Iris pigment epithelial cell (primary cell): ENCODE measurements around the gene RHD.
"Not testable (repeated sequence)": the region's sequence is repeated elsewhere in the genome, so short reads cannot be mapped to it uniquely, and the experiment has no call there.

ENCODE experiments used
- DNase-seq: peaks from one replicate; pipeline ENCODE4 v3.0.0-alpha.2; 2011; ENCODE audit warnings: low read depth

RHD gene

GRCh38 chr1:25272238-25272637 lies at the start of gene RHD:
Gene RHD, plus strand, starts transcription at chr1:25272509. Its CDS starts 39 bp downstream, at chr1:25272548.
- not testable (repeated sequence) for DNase-seq

- DNase-seq: no peak
Observed at GRCh38 chr1:25222606-25223005, 49.7 kb upstream of the RHD start.

- peak; percentile 76 for DNase-seq
Observed at GRCh38 chr1:25223471-25223870, 48.8 kb upstream of the RHD start.

GRCh38 chr1:25232027-25232865 lies 40.1 kb upstream of the RHD start, which contains the start of gene SYF2:
Gene SYF2, minus strand, starts transcription at chr1:25232502. Its CDS starts 35 bp downstream, at chr1:25232467.
- peak; percentile 92 for DNase-seq

- peak; percentile 92 for DNase-seq
Observed at GRCh38 chr1:25232866-25233784, 39.2 kb upstream of the RHD start.

- not testable (repeated sequence) for DNase-seq
Observed at GRCh38 chr1:25235411-25235810, 36.9 kb upstream of the RHD start.

GRCh38 chr1:25236261-25236660 lies 36.0 kb upstream of the RHD start:
- not testable (repeated sequence) for DNase-seq

- DNase-seq: no peak
Observed at GRCh38 chr1:25238046-25238445, 34.3 kb upstream of the RHD start.

- peak; percentile 93 for DNase-seq
Observed at GRCh38 chr1:25239681-25240541, 32.4 kb upstream of the RHD start.

GRCh38 chr1:25243907-25244306 lies 28.4 kb upstream of the RHD start:
- no peak for DNase-seq

- no peak for DNase-seq
Observed at GRCh38 chr1:25245393-25245792, 26.9 kb upstream of the RHD start.

- DNase-seq: peak; percentile 56
Observed at GRCh38 chr1:25245809-25246599, 26.3 kb upstream of the RHD start.

- DNase-seq: no peak
Observed at GRCh38 chr1:25246600-25247023, 25.7 kb upstream of the RHD start.

GRCh38 chr1:25247024-25247828 lies 25.1 kb upstream of the RHD start, which contains the start of gene RSRP1:
Gene RSRP1, minus strand, starts transcription at chr1:25247454. Its CDS starts 491 bp downstream, at chr1:25246963.
- peak; percentile 94 for DNase-seq

- no peak for DNase-seq
Observed at GRCh38 chr1:25247829-25248754, 24.2 kb upstream of the RHD start.

- peak; percentile 66 for DNase-seq
Observed at GRCh38 chr1:25253911-25254310, 18.4 kb upstream of the RHD start.

GRCh38 chr1:25255706-25256577 lies 16.4 kb upstream of the RHD start:
- DNase-seq: no peak

- peak; percentile 47 for DNase-seq
Observed at GRCh38 chr1:25256578-25256965, 15.7 kb upstream of the RHD start.
